ENCODE measurements around the gene CHCHD3.
A peak's percentile ranks its signal among the peaks of the same experiment; 100 is the strongest.
"Not testable (repeated sequence)": the region's sequence is repeated elsewhere in the genome, so short reads cannot be mapped to it uniquely, and the experiment has no call there.

Gene CHCHD3

GRCh38 chr7:132942701-132943100 lies 139.2 kb downstream of the CHCHD3 start:
- DNase-seq = no peak

GRCh38 chr7:132941905-132942304 lies 140.0 kb downstream of the CHCHD3 start:
- no peak for DNase-seq

- no peak for DNase-seq
Observed at GRCh38 chr7:132941428-132941827, 140.5 kb downstream of the CHCHD3 start.

- no peak for DNase-seq
Observed at GRCh38 chr7:132940084-132940483, 141.8 kb downstream of the CHCHD3 start.

GRCh38 chr7:132939495-132939894 lies 142.4 kb downstream of the CHCHD3 start:
- no peak for DNase-seq

- no peak for DNase-seq
Observed at GRCh38 chr7:132937286-132937685, 144.6 kb downstream of the CHCHD3 start.

GRCh38 chr7:132935608-132936007 lies 146.3 kb downstream of the CHCHD3 start:
- no peak for DNase-seq

- no peak for DNase-seq
Observed at GRCh38 chr7:132934017-132934416, 147.9 kb downstream of the CHCHD3 start.

- DNase-seq = no peak
Observed at GRCh38 chr7:132933072-132933458, 148.8 kb downstream of the CHCHD3 start.

- DNase-seq = no peak
Observed at GRCh38 chr7:132932296-132933071, 149.4 kb downstream of the CHCHD3 start.

- peak; percentile 13 for DNase-seq
Observed at GRCh38 chr7:132930881-132931280, 151.0 kb downstream of the CHCHD3 start.

- not testable (repeated sequence) for DNase-seq
Observed at GRCh38 chr7:132929944-132930343, 151.9 kb downstream of the CHCHD3 start.

GRCh38 chr7:132919771-132920170 lies 162.1 kb downstream of the CHCHD3 start:
- no peak for DNase-seq

GRCh38 chr7:132915647-132916046 lies 166.2 kb downstream of the CHCHD3 start:
- no peak for DNase-seq

- DNase-seq = no peak
Observed at GRCh38 chr7:132910657-132911056, 171.2 kb downstream of the CHCHD3 start.

- DNase-seq = no peak
Observed at GRCh38 chr7:132907380-132907940, 174.4 kb downstream of the CHCHD3 start.

- peak; percentile 11 for DNase-seq
Observed at GRCh38 chr7:132906193-132906835, 175.6 kb downstream of the CHCHD3 start.

- not testable (repeated sequence) for DNase-seq
Observed at GRCh38 chr7:132905136-132905535, 176.8 kb downstream of the CHCHD3 start.

- no peak for DNase-seq
Observed at GRCh38 chr7:132904209-132904608, 177.7 kb downstream of the CHCHD3 start.

GRCh38 chr7:132902294-132902693 lies 179.6 kb downstream of the CHCHD3 start:
- DNase-seq = not testable (repeated sequence)

- no peak for DNase-seq
Observed at GRCh38 chr7:132901241-132901640, 180.6 kb downstream of the CHCHD3 start.

GRCh38 chr7:132899833-132900232 lies 182.1 kb downstream of the CHCHD3 start:
- peak; percentile 15 for DNase-seq

- not testable (repeated sequence) for DNase-seq
Observed at GRCh38 chr7:132898641-132899175, 183.2 kb downstream of the CHCHD3 start.
